Activated CD8-positive, alpha-beta memory T cell treated with anti-CD3 and anti-CD28 coated beads for 24 hours (primary cell): Measurements from ENCODE around the gene DEFB124.
"Not testable (repeated sequence)": the region's sequence is repeated elsewhere in the genome, so short reads cannot be mapped to it uniquely, and the experiment has no call there.

Experiments used
- DNase-seq: peaks from one replicate; pipeline ENCODE4 v3.0.0-alpha.2; 2020

Gene DEFB124

DNA sequence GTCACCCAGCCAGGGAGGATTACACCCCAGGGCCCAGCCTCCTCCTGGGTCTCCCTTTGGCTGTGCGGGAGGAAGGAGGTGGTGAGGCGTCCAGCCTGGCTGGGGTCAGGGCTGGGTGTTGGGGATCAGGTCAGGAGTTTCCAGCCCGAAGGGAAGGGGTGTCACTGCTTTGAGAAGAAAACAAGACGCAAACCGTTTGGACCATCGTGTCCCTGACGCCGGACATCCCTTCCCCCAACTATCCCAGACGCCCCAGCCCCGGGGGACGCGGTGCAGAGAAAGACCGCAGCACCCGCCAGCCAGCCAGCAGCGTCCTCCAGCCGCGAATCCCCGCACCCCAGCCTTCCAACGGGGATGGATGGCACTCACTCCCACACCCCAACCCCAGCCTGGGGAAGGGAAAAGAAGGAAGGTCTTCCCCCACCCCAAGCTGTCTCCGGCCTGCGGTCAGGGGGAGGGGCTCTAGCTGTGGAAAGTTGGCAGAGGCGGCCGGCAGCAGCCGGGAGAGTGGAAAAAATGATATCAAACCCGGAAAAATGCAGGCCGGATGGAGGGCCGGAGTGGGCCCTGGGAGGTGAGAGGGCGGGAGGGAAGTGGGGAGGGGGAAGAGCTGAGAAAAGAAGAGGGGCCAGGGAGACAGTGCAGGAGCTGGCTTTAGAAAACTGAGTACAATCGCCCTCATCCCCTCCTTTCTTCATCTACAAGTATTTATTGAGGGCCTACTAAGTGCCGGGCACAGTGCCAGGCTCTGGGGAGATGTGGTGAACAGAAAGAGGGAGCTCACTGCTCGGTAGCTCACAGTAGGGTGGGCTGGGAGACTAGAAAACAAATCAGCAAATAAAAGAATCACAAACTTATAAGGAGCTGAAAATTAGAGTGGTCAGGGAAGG is 10.8 kb upstream of the DEFB124 start:
- DNase-seq = no peak

DNA sequence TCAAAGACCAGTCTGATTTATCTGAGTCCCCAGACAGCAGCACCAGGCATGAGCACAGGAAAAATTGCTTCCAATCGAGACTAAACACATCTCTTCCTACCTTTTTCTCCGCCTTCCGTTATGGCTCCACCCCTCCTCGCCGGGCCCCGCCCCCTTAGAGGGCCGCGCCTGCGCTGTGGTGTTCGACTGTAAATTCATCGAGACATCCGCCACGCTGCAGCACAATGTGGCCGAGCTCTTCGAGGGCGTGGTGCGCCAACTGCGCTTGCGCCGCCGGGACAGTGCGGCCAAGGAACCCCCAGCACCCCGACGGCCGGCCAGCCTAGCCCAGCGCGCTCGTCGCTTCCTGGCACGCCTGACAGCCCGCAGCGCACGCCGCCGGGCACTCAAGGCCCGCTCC is 9.1 kb upstream of the DEFB124 start:
- no peak for DNase-seq

DNA sequence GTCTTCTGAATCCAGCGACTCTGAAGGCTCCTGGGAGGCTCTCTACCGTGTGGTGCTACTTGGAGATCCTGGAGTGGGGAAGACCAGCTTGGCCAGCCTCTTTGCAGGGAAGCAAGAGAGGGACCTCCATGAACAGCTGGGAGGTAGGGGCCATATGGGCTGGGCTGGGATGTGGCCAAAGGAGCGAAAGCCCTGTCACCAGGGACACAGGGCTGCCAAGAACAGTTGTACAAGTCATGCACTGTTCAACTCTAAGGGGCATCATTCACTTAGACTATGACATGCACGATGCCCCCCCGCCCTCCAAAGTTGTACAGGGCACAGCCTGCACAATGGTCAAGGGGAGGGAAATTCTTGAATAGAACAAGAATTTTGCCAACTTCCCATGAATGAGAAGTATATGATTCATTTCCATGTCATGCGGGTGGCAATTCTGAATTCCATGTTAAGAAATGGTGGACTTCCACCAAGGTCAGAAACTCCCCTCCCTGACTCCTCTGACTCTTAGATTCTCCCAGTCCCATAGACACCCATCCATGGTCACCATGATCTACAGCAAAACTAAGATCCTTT is 1.8 kb upstream of the DEFB124 start:
- DNase-seq = no peak

DNA sequence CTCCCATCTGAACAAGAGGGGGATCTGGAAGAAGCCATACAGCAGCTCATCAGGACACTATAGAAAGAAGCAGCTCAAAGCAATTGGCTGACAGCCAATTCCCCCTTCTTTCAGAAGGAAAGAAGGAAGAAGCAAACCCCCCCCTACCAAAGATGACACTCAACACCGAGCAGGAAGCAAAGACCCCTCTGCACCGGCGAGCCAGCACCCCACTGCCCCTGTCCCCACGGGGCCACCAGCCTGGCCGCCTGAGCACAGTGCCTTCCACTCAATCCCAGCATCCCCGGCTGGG is 1.3 kb upstream of the DEFB124 start:
- DNase-seq = no peak

DNA sequence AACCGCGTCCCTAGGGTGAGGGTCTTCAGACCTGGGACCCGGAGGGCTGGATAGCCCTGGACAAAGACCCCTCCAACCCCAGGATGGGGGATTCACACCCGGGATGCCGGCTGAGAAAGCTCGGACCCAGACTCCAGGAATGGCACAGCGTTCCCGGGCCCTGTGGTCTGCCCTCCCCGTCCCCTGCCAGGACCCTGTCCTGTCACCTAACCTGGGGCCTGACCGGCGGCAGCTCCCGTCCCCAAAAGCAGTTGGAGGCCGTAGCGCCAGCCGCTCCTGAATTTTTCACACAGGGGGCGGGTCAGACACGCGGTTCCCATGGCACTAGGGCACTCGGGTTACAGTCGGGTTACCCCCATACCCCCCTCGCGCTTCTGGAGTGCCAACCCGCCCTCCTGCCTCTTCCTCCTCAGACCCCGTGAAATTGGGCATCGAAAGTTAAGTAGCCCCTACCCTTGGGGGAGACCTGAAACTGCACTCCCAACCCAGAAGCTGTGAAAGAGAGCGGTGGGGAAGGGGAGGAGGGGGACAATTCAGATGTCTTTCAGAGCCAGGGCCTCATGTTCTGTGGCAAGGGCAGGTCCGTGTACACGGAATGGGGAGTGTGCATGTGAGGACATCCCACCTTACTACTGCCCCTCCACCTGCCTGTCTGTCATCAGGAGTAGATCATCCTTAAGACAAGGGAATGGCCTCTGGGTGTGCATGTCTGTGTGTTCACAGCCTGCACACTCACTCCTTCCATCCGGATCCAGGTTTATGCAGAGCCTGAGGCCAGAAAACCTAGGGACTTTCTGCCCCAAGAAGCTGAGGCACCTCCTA is 756 bp upstream of the DEFB124 start:
- DNase-seq = no peak

DNA sequence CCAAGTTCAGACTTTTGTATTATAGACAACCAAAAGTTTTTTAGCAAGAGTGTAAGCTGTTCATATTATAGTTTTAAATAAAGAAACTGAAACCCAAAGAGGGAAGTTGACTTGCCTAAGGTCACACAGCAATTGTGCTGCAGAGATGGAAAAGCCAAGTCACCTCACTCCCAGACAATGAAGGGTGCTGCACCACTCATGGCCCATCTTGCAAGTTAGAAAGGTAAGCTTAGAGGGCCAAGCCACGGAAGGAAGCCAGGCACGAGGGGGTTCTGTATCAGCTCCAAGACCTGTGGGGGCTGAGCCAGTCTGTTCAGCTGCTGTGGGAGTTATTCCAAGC is 860 bp downstream of the DEFB124 start:
- no peak for DNase-seq

DNA sequence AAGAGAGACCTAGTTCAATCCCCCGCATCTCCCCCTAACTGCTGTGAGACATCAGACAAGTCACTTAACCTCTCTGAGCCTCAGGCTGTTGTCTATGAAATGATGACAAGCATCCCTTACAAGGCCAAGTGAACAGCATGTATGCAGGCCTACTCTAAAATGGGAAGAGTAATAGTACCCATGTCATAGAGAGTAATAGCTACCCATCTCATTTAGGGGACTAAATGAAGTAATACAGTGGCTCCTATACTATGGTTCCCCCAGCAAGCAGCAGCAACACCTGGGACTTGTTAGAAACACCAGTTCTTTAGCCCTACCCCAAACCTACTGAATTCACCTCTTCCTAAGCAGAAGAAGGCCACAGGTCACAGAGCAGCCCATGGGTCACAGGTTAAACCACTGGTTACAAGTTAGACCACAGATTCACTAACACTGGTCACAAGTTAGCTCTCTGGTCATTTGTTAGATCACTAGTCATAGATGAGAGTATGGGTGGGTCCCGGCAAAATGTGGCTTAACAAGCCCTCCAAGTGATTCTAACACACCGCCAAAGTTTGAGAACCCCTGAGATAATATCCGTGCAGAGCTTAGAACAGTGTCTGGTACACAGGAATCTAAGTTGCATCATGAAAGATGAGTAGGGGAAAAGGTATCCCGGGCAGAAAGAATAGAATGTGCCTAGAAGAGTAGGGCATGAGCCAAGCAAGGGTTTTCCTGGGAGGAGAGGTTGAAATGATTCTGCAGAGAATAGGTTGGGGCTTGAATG is 1.4 kb downstream of the DEFB124 start:
- DNase-seq = no peak

DNA sequence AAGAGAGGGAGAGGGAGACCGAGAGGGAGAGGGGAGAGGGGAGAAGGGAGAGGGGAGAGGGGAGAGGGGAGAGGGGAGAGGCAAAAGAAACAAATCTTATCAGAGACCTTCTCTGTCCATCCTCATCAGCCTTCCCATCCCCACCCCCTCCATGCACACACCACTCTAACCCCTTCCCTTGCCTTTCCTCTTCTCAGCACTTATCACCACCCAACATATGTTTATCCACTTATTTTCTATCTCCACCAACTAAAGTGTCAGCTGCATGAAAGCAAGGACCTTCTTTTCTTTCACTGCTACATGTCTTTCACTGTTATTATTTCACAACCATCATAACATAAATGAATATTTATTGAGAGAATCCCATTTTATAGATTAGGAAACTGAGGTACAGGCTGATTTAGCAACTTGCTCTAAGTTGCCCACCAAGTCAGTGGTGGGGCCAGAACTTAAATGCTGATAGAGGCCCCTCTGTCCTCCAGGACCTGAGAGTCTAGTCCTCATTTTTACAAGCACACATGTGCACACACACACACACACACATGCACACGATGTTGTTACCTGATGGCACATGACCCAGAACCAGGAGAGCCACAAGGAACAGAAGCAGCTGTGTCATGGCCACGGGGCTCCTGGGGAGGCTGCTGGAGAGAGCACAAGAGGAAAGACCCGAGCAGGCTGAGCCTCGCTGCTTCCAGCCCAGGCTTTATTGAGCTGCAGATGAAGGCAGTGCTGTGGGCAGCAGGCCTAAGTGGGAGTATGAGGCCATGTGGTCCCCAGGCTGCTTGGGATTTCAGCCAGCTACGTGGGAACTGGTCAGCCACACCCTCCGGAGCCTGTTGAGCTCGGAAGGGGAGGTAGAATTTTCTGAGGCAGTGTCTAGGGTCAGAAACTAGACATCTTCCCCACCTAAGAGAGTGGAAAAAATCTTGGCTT is 2.3 kb downstream of the DEFB124 start:
- no peak for DNase-seq

DNA sequence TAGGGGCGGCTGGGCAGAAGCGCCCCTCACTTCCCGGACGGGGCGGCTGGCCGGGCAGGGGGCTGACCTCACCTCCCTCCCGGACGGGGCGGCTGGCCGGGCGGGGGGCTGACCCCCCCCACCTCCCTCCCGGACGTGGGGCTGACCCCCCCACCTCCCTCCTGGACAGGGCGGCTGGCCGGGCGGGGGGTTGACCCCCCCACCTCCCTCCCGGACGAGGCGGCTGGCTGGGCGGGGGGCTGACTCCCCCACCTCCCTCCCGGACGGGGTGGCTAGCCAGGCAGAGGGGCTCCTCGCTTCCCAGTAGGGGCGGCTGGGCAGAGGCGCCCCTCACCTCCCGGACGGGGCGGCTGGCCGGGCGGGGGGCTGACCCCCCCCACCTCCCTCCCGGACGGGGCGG is 4.0 kb downstream of the DEFB124 start:
- not testable (repeated sequence) for DNase-seq

DNA sequence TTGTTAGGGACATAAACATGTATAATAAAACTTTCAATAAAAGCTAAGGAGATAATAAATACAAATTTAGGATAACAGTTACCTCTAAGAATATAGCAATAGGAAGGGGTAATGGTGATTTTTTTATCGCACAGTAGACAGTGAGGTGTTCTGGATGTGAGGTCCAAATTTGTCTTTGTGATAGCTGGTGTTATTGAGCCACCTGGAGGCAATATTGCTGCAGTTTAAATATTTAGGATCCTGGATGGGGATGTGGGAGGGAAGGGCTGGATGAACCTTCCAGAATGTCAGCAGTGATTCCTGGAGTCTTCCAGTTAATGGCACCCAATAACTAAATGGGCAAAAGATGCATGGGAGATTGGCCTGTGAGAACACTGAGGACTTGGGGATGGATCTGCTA is 20.6 kb downstream of the DEFB124 start:
- no peak for DNase-seq

DNA sequence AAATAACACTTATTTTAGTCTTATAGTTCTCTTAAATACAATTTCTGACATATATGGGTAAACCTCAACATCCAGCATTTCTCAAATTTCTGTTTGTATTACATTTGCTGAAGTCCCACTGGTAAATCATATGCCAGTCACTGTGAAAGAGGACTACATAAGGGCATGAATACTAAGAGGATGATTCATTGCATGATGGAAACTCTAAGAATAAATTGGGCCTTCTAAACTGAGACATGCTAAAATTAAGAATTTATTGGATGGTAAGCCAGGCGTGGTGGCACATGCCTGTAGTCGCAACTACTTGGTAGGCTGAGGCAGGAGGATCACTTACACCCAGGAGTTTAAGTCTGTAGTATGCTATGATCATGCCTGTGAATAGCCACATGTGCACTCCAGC is 22.4 kb downstream of the DEFB124 start:
- DNase-seq = no peak

DNA sequence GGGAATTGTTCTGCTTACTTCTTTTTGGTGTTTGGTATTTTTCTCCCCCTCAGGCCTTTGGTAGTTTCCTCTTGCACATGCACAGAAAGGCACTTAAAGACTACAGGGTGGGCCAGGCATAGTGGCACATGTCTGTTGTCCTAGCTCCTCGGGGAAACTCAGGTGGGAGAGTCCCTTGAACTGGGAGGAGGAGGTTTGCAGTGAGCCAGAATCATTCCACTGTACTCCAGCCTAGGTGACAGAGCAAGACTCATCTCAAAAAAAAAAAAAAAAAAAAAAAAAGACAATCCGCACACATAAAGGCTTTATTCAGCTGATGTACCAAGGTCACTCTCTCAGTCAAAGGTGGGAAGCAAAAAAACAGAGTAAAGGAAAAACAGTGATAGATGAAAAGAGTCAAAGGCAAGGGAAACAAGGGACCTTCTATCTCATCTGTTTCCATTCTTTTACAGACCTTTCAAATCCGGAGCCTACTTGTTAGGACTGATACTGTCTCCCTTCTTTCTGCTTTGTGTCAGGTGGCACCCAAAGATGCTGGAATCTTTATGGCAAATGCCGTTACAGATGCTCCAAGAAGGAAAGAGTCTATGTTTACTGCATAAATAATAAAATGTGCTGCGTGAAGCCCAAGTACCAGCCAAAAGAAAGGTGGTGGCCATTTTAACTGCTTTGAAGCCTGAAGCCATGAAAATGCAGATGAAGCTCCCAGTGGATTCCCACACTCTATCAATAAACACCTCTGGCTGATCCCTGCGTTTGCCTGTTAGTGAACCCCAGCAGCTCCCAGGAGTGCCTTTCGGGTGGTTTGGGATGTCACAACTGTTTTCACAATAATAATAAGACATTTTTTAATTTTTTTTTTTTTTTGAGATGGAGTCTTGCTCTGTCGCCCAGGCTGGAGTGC is 25.2 kb downstream of the DEFB124 start:
- DNase-seq = no peak

DNA sequence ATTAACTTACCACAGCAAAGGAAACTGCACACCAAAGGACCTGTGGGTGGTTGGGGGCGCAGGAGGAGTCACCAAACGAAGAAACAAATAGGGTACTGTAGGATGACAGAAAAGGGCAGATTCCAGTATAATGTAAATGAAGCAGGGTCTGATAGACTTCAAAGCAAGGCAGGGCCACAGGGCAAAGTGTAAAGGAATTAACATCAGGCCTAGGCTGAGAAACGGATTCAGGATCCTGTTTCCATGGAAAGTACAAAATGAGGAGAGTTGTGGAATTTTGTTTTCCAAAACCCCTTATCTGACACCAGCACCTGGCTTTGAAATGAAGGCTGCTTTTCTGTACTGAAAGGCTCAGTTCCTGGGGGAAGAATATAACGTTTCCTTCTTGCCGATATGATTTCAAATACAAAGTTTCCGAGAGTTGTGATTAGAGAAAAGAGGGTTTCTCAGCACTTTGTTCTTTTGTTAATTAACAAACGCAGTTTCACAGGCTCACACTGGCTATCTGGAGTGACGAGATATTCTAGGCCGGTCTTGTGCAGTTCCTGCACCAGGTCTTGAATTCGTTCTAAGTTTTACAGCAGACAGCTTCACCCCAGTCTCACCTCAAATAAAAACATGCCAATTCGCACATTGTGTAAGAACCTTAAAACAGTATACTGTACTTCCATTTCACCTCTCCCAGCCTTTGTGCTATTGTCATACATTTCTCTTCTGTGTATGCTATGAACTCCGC is 28.7 kb downstream of the DEFB124 start:
- DNase-seq = no peak

DNA sequence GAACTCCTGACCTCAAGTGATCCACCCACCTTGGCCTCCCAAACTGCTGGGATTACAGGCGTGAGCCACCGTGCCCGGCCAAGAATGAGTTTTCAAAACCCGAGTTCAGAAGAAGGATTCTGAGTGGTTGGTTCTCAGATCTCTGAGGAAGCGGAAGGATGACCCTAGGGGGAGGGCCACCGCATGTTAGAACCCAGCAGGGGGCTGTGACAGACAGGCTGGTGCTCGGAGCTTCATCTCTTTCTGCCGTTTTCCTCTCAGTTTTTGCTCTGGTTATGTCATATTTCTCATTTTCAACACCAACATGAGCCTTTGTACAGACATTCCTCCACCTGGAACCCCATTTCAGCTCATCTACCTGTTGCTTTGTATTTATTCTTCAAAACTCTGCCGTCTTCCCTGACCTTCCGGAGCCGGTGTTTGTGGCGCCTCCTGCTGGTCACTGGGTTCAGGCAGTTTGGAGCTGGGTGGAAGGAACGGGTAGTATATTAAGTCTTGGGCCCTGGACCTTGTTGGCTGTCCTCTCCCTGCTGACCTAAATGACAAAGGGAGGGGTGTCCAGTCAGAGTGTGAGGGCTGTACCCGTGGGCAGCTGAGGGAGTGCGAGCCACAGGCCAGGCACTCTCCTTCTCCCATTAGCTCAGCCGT is 34.8 kb downstream of the DEFB124 start, which contains the start of gene DEFB123:
DEFB123 (plus strand) TSS at position 621 of the 648 bp plus-strand sequence. CDS start 67 bp downstream, outside the sequence.
- peak; percentile 57 for DNase-seq

DNA sequence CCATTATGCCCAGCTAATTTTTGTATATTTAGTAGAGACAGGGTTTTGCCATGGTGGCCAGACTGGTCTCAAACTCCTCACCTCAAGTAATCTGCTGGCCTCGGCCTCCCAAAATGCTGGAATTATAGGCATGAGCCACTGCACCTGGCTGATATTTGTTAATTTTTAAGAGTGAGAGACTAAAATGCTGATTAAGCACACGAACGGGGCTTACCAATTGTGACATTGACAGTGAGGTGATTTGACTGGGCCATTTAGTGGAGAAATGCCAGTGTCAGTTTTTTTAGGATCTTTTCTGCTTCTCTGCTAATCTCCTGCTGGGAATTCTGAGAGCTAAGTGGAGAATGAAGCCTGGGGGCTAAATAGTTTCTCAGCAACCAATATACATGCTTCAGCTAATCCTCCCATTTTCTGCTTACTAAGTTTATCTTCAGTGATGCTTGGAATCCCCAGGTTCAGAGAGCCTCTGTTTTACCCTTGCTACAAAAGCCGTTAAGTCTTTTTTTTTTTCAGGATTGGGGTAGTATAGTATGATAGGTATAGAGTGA is 44.3 kb downstream of the DEFB124 start:
- no peak for DNase-seq

DNA sequence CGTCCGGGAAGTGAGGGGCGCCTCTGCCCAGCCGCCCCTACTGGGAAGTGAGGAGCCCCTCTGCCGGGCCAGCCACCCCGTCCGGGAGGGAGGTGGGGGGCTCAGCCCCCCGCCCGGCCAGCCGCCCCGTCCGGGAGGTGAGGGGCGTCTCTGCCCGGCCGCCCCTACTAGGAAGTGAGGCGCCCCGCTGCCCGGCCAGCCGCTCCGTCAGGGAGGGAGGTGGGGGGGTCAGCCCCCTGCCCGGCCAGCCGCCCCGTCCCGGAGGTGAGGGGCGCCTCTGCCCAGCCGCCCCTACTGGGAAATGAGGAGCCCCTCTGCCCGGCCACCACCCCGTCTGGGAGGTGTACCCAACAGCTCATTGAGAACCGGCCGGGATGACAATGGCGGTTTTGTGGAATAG is 47.4 kb downstream of the DEFB124 start:
- DNase-seq = not testable (repeated sequence)

DNA sequence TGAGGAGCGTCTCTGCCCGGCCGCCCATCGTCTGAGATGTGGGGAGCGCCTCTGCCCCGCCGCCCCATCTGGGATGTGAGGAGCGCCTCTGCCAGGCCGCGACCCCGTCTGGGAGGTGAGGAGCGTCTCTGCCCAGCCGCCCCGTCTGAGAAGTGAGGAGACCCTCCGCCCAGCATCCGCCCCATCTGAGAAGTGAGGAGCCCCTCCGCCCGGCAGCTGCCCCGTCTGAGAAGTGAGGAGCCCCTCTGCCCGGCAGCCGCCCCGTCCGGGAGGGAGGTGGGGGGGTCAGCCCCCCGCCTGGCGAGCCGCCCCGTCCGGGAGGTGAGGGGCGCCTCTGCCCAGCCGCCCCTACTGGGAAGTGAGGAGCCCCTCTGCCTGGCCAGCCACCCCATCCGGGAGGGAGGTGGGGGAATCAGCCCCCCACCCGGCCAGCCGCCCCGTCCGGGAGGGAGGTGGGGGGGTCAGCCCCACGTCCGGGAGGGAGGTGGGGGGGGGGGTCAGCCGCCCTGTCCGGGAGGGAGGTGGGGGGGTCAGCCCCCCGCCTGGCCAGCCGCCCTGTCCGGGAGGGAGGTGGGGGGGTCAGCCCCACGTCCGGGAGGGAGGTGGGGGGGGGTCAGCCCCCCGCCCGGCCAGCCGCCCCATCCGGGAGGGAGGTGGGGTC is 47.9 kb downstream of the DEFB124 start:
- not testable (repeated sequence) for DNase-seq

DNA sequence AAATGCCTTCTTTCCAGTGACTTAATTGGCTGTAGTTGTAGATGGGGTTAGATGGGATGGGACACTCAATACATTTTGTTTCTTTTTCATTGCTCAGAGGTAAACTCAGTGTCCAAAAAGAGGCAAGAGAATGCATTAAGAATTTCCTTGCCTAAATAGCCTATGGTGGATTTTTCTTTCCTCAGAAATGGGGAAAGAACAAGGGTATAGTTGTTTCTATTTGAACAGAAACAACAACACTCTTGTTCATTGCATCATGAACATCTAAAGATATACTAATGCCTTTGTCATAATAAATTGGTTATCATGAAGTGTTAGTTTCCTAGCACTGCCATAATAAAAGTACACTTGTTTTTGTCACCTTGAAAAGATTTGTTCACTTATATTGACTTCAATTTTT is 49.1 kb downstream of the DEFB124 start:
- DNase-seq = no peak

DNA sequence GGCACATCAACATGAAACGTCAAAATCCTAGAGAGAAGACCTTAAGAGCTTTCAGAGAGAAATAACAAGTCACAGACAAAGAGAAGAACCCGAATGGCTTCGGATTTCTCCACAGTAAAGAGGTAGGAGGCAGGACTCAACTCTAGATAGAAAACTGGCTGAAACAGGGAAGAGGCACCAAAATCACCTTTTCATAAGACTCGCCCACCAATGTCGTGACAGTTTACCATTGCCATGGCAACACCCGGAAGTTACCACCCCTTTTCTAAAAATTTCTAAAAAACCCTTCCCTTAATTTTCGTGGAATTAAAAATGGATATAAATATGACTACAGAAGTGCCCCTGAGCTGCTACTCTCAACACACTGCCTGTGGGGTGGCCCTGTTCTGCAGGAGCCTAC is 56.6 kb downstream of the DEFB124 start:
- DNase-seq = no peak
